HepG2 (cell line): Measurements from ENCODE around the gene LDLRAD4. TPM values are rescaled to one million over a fixed set of nuclear protein-coding genes. Genes with fewer than 3 reads are reported as not detected.

Experiments used
- ATAC-seq: fragments of 200-7000 bp; cut with Tn5 transposase; 3 replicates; pipeline ENCODE4 v1.9.1; 2020; ENCODE audit warnings: mild to moderate bottlenecking, moderate library complexity
- BruUV-seq: library from RNA; stranded (reverse); fragments of 400-500 nt; replicated peaks from 2 replicates; lab custom pipeline; 2021; lab: Mats Ljungman, UMichigan
- CTCF ChIA-PET: fragments of 300-600 bp; formaldehyde crosslinking; extraction: SDS; loops from one replicate; lab custom pipeline; 2021; ENCODE audit warnings: low total read pairs, inconsistent platforms, low intra/inter-chr PET ratio; lab: Yijun Ruan, JAX
- POLR2A ChIA-PET: fragments of 350-600 bp; sonication (Branson Sonifier 250); formaldehyde crosslinking; loops from one replicate; lab custom pipeline; 2020; ENCODE audit warnings: antibody characterized with exemption, inconsistent platforms; lab: Yijun Ruan, JAX
- DNase-seq: peaks from one replicate; pipeline ENCODE4 v3.0.0-alpha.2; 2015; ENCODE audit warnings: low spot score
- FAIRE-seq: peaks from 3 replicates; lab custom pipeline; 2011; peaks lifted over from hg19 to GRCh38; lab: Jason Lieb, UNC
- H2AFZ ChIP-seq: one replicate; pipeline ENCODE4 v1.6.1; 2011; ENCODE audit warnings: low read length, inconsistent platforms
- H3K27ac ChIP-seq: fragments of 300-600 bp; 3 replicates; pipeline ENCODE4 v1.8.0; 2011; ENCODE audit warnings: mixed run types, mild to moderate bottlenecking, mixed read lengths, low read length, inconsistent platforms; ENCODE audit not compliant: insufficient read depth; ENCODE audit errors: extremely low read length
- H3K27me3 ChIP-seq, 2 experiments: fragments of 200-600 bp in 1 of 2; 2 replicates in 1 of 2; 3 replicates in 1 of 2; pipeline versions ENCODE4 v1.6.0 to v1.8.0; 2011; ENCODE audit warnings: low read length in 2 of 2, mild to moderate bottlenecking in 2 of 2, moderate library complexity in 2 of 2, inconsistent platforms in 1 of 2; ENCODE audit not compliant: insufficient read depth in 2 of 2, control insufficient read depth in 1 of 2
- H3K36me3 ChIP-seq, 2 experiments: fragments of 200-600 bp in 1 of 2; replicated peaks in 1 of 2; 2 replicates in 1 of 2; 3 replicates in 1 of 2; pipeline versions ENCODE4 v1.5.1 to v1.8.0; 2011; ENCODE audit warnings: low read length in 2 of 2, inconsistent platforms in 1 of 2; ENCODE audit not compliant: insufficient read depth in 2 of 2, control insufficient read depth in 1 of 2
- H3K4me1 ChIP-seq: 2 replicates; pipeline ENCODE4 v1.5.1; 2012; ENCODE audit warnings: low read length, inconsistent platforms; ENCODE audit not compliant: insufficient read depth
- H3K4me2 ChIP-seq: 2 replicates; pipeline ENCODE4 v1.6.0; 2011; ENCODE audit warnings: low read depth, low read length, inconsistent platforms
- H3K4me3 ChIP-seq, 3 experiments: fragments of 200-600 bp in 1 of 3; sonication (generic), shearing (Covaris generic) in 1 of 3; replicated peaks in 1 of 3; 2 replicates each; pipeline ENCODE4 v1.5.1; 2011 to 2016; ENCODE audit warnings: low read length in 3 of 3, inconsistent platforms in 2 of 3, low read depth in 2 of 3, mild to moderate bottlenecking in 2 of 3, control low read depth in 1 of 3, mixed read lengths in 1 of 3; ENCODE audit not compliant: insufficient read depth in 1 of 3
- H3K79me2 ChIP-seq: one replicate; pipeline ENCODE4 v1.6.1; 2011; ENCODE audit warnings: low read length, inconsistent platforms; ENCODE audit not compliant: insufficient read depth
- H3K9ac ChIP-seq: 2 replicates; pipeline ENCODE4 v1.6.0; 2011; ENCODE audit warnings: mild to moderate bottlenecking, low read depth, low read length, inconsistent platforms; ENCODE audit not compliant: insufficient read depth
- H3K9me3 ChIP-seq: 2 replicates; pipeline ENCODE4 v1.5.1; 2012; ENCODE audit warnings: mild to moderate bottlenecking, low read length
- H4K20me1 ChIP-seq: 2 replicates; pipeline ENCODE4 v1.6.0; 2011; ENCODE audit warnings: inconsistent platforms, mild to moderate bottlenecking, low read length, moderate library complexity; ENCODE audit not compliant: insufficient read depth
- DPF2 ChIP-seq: sonication (generic); formaldehyde crosslinking; IDR thresholded peaks from 2 replicates; pipeline ENCODE4 v1.4.0; 2020; ENCODE audit warnings: mild to moderate bottlenecking, low read depth, missing genetic modification reagents, borderline replicate concordance
- MYNN ChIP-seq: sonication (generic); formaldehyde crosslinking; IDR thresholded peaks from 2 replicates; pipeline ENCODE4 v1.4.0; 2020; ENCODE audit warnings: mild to moderate bottlenecking, low read depth, missing genetic modification reagents
- PHF5A ChIP-seq: IDR thresholded peaks from one replicate; pipeline ENCODE4 v1.6.1; 2018; ENCODE audit warnings: low read depth, missing genetic modification reagents; ENCODE audit not compliant: unreplicated experiment
- RBM39 ChIP-seq: fragments of 200-400 bp; formaldehyde crosslinking; IDR thresholded peaks from one replicate; pipeline ENCODE4 v1.6.1; 2018; ENCODE audit warnings: antibody characterized with exemption, mild to moderate bottlenecking, low read depth, low read length; ENCODE audit not compliant: poor library complexity, severe bottlenecking
- TEAD2 ChIP-seq: sonication (generic); formaldehyde crosslinking; IDR thresholded peaks from 2 replicates; pipeline ENCODE4 v1.9.0; 2021; ENCODE audit warnings: missing genetic modification reagents
- ZNF24 ChIP-seq: fragments of 450-650 bp; IDR thresholded peaks from 2 replicates; pipeline ENCODE4 v1.6.1; 2017; ENCODE audit warnings: antibody characterized with exemption, mild to moderate bottlenecking
- ZNF530 ChIP-seq: sonication (generic); formaldehyde crosslinking; IDR thresholded peaks from 2 replicates; pipeline ENCODE4 v1.5.0; 2020; ENCODE audit warnings: low read depth, mild to moderate bottlenecking, missing genetic modification reagents
- ZNF556 ChIP-seq: sonication (generic); formaldehyde crosslinking; IDR thresholded peaks from 2 replicates; pipeline ENCODE4 v1.4.0; 2020; ENCODE audit warnings: mild to moderate bottlenecking, missing genetic modification reagents, borderline replicate concordance
- ZSCAN30 ChIP-seq: sonication (generic); formaldehyde crosslinking; IDR thresholded peaks from 2 replicates; pipeline ENCODE4 v1.5.0; 2020; ENCODE audit warnings: mild to moderate bottlenecking, missing genetic modification reagents
- ZZZ3 ChIP-seq: sonication (generic); formaldehyde crosslinking; IDR thresholded peaks from 2 replicates; pipeline ENCODE4 v1.4.0; 2020; ENCODE audit warnings: missing genetic modification reagents, mild to moderate bottlenecking, borderline replicate concordance
- WGBS: methylation state at CpG from one replicate; pipeline ENCODE4 v1.1.6; 2017; ENCODE audit warnings: low lambda C conversion rate; 5-methylcytosine and 5-hydroxymethylcytosine counted together
- in situ Hi-C: cut with HindIII; loops from 2 replicates; pipeline ENCODE4 v1.10.0; 2017; ENCODE audit warnings: low pct_unique_long_range_greater_than_20kb; ENCODE audit not compliant: extremely low pct_ligation_motif_present
- intact Hi-C: fragments of 100-400 bp; cut with micrococcal nuclease; formaldehyde crosslinking; loops from one replicate; pipeline ENCODE4 v1.10.0; 2022; ENCODE audit not compliant: unreplicated experiment
- polyA plus RNA-seq, 8 experiments: library from polyadenylated mRNA; depleted of rRNA in 3 of 8; stranded (reverse) in 7 of 8; unstranded in 1 of 8; fragments of >200 nt; fragmentation: Illumina TruSeq in 4 of 8; extraction: Trizol in 4 of 8; gene quantifications; 2 replicates each; pipeline versions ENCODE4 v1.2.1 to v1.2.3, GENCODE V29; 2011 to 2016; ENCODE audit warnings: low read depth in 4 of 8, missing spikeins in 1 of 8, mixed read lengths in 1 of 8; ENCODE audit not compliant: insufficient read depth in 1 of 8
- total RNA-seq, 5 experiments: library from RNA; depleted of rRNA; stranded (reverse); fragments of >200 nt; fragmentation: Illumina TruSeq; extraction: Trizol; gene quantifications; 2 replicates each; pipeline ENCODE4 v1.2.3, GENCODE V29; 2016; ENCODE audit warnings: low read depth in 1 of 5
- TF ChIP-seq, protein P1 (sequence below): sonication (generic); formaldehyde crosslinking; IDR thresholded peaks from 2 replicates; pipeline ENCODE4 v1.5.0; 2020; ENCODE audit warnings: missing genetic modification reagents
- TF ChIP-seq, protein P2 (sequence below): sonication (generic); formaldehyde crosslinking; IDR thresholded peaks from 2 replicates; pipeline ENCODE4 v1.5.0; 2020; ENCODE audit warnings: mild to moderate bottlenecking, missing genetic modification reagents, borderline replicate concordance
- TF ChIP-seq, protein P3 (sequence below): sonication (generic); formaldehyde crosslinking; IDR thresholded peaks from 2 replicates; pipeline ENCODE4 v1.4.0; 2020; ENCODE audit warnings: mild to moderate bottlenecking, missing genetic modification reagents, borderline replicate concordance

The LDLRAD4 gene
- total and polyA plus RNA-seq, 2 of the 13 experiments (the other 11 are each of a cell fraction or from before 2014, with no cell fraction given): 13.6 to 20.9 TPM

DNA sequence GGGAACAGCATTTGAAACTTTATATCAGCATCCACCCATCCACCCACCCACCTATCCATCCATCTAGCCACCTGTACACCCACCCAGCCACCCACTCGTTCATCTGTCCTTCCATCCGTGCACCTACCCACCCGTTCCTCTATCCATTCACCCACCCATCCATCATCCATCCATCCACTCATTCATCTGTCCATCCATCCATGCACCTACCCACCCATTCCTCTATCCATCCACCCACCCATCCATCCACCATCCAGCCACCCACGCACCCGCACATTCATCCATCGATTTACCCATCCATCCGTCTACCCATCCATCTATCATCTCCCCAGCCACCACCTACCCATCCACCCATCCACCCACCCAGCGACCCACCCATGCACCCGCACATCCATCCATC lies 24.8 kb downstream of the LDLRAD4 start (continued):
- TF ChIP-seq RBM39 (no peak), ZNF556 (CRISPR knock-in tag) (no peak), TEAD2 (no peak), ZZZ3 (no peak)
- TF ChIP-seq, protein P1, sequence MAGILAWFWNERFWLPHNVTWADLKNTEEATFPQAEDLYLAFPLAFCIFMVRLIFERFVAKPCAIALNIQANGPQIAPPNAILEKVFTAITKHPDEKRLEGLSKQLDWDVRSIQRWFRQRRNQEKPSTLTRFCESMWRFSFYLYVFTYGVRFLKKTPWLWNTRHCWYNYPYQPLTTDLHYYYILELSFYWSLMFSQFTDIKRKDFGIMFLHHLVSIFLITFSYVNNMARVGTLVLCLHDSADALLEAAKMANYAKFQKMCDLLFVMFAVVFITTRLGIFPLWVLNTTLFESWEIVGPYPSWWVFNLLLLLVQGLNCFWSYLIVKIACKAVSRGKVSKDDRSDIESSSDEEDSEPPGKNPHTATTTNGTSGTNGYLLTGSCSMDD: no peak

DNA sequence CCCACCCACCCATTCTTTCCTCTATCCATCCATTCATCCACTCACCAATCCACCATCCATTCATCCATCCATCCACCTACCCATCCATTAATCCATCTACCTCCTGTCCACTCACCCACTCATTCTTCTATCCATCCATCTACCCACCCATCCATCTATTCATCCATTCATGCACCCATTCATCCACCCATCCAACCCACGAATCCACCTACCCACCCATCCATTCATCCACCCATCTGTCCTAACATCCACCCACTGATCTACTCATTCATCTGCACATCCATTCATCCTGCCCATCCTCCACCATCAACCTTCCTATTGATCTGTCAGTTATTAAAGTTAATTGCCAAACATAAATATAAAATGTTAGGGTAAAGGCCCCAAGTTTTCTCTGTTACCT lies 25.6 kb downstream of the LDLRAD4 start:
- H3K36me3 ChIP-seq: no peaks in the 10 kb centered on the region
- H3K4me1 ChIP-seq: peaks cover 13% of the 10 kb centered on the region
- intact Hi-C loops: no loop called here
- BruUV-seq: no TSS peak
- H4K20me1 ChIP-seq: no peaks in the 10 kb centered on the region
- in situ Hi-C loops: no loop called here
- ChIA-PET CTCF (no interaction called here), POLR2A (no interaction called here)
- FAIRE-seq: no peak
- no peaks in the 10 kb centered on the region; a peak in 1 of 5 replicates for H3K27me3 ChIP-seq
- H3K79me2 ChIP-seq: peaks cover 2% of the 10 kb centered on the region
- H3K4me3 ChIP-seq: no peak overlapping the region
- ATAC-seq: no peak
- no peak overlapping the region for H3K4me2 ChIP-seq
- H3K9ac ChIP-seq: no peak overlapping the region
- H3K9me3 ChIP-seq: no peaks in the 10 kb centered on the region
- DNase-seq: no peak
- no peak overlapping the region for H2AFZ ChIP-seq
- no peak overlapping the region for H3K27ac ChIP-seq
- 59% methylated on average over 1 of the region's 1 CpG for WGBS
- TF ChIP-seq PHF5A (CRISPR knock-in tag) (no peak), DPF2 (CRISPR knock-in tag) (no peak), ZNF24 (no peak), ZNF530 (CRISPR knock-in tag) (no peak), ZZZ3 (no peak), MYNN (CRISPR knock-in tag) (no peak), ZSCAN30 (CRISPR knock-in tag) (no peak)
- TF ChIP-seq, protein P2, sequence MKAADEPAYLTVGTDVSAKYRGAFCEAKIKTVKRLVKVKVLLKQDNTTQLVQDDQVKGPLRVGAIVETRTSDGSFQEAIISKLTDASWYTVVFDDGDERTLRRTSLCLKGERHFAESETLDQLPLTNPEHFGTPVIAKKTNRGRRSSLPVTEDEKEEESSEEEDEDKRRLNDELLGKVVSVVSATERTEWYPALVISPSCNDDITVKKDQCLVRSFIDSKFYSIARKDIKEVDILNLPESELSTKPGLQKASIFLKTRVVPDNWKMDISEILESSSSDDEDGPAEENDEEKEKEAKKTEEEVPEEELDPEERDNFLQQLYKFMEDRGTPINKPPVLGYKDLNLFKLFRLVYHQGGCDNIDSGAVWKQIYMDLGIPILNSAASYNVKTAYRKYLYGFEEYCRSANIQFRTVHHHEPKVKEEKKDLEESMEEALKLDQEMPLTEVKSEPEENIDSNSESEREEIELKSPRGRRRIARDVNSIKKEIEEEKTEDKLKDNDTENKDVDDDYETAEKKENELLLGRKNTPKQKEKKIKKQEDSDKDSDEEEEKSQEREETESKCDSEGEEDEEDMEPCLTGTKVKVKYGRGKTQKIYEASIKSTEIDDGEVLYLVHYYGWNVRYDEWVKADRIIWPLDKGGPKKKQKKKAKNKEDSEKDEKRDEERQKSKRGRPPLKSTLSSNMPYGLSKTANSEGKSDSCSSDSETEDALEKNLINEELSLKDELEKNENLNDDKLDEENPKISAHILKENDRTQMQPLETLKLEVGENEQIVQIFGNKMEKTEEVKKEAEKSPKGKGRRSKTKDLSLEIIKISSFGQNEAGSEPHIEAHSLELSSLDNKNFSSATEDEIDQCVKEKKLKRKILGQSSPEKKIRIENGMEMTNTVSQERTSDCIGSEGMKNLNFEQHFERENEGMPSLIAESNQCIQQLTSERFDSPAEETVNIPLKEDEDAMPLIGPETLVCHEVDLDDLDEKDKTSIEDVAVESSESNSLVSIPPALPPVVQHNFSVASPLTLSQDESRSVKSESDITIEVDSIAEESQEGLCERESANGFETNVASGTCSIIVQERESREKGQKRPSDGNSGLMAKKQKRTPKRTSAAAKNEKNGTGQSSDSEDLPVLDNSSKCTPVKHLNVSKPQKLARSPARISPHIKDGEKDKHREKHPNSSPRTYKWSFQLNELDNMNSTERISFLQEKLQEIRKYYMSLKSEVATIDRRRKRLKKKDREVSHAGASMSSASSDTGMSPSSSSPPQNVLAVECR (CRISPR knock-in tag): no peak
- TF ChIP-seq, protein P3, sequence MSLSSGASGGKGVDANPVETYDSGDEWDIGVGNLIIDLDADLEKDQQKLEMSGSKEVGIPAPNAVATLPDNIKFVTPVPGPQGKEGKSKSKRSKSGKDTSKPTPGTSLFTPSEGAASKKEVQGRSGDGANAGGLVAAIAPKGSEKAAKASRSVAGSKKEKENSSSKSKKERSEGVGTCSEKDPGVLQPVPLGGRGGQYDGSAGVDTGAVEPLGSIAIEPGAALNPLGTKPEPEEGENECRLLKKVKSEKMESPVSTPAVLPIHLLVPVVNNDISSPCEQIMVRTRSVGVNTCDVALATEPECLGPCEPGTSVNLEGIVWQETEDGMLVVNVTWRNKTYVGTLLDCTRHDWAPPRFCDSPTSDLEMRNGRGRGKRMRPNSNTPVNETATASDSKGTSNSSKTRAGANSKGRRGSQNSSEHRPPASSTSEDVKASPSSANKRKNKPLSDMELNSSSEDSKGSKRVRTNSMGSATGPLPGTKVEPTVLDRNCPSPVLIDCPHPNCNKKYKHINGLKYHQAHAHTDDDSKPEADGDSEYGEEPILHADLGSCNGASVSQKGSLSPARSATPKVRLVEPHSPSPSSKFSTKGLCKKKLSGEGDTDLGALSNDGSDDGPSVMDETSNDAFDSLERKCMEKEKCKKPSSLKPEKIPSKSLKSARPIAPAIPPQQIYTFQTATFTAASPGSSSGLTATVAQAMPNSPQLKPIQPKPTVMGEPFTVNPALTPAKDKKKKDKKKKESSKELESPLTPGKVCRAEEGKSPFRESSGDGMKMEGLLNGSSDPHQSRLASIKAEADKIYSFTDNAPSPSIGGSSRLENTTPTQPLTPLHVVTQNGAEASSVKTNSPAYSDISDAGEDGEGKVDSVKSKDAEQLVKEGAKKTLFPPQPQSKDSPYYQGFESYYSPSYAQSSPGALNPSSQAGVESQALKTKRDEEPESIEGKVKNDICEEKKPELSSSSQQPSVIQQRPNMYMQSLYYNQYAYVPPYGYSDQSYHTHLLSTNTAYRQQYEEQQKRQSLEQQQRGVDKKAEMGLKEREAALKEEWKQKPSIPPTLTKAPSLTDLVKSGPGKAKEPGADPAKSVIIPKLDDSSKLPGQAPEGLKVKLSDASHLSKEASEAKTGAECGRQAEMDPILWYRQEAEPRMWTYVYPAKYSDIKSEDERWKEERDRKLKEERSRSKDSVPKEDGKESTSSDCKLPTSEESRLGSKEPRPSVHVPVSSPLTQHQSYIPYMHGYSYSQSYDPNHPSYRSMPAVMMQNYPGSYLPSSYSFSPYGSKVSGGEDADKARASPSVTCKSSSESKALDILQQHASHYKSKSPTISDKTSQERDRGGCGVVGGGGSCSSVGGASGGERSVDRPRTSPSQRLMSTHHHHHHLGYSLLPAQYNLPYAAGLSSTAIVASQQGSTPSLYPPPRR: no peak
